ENCODE measurements around the gene ISLR.

Gene ISLR

GRCh38 chr15:74173380-74174218, at the start of gene ISLR:
TSS of gene ISLR (plus strand) at chr15:74173710. CDS start at chr15:74174859, 1,149 bp downstream.
- DNase-seq (ENCODE audit: low spot score): no peak

DNA sequence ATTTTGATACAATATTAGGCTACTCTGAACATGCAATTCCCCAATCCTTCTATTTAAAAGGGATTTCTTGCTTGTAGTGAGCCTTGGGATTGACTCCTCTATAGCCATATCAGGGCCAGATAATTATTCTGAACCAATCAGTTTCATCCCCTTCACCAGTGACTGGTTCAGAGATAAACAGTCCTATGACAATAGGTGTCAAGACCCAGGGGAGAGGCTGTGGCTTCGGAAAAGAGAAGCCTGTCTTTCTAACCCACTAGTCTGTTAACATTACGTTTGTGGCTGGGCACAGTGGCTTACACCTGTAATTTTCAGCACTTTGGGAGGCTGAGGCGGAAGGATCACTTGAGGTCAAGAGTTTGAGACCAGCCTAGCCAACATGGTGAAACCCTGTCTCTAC, 49.3 kb upstream of the ISLR start:
- DNase-seq (ENCODE audit: low spot score): no peak

GRCh38 chr15:74124759-74125158, 48.8 kb upstream of the ISLR start:
- no peak for DNase-seq (ENCODE audit: low spot score)

DNA sequence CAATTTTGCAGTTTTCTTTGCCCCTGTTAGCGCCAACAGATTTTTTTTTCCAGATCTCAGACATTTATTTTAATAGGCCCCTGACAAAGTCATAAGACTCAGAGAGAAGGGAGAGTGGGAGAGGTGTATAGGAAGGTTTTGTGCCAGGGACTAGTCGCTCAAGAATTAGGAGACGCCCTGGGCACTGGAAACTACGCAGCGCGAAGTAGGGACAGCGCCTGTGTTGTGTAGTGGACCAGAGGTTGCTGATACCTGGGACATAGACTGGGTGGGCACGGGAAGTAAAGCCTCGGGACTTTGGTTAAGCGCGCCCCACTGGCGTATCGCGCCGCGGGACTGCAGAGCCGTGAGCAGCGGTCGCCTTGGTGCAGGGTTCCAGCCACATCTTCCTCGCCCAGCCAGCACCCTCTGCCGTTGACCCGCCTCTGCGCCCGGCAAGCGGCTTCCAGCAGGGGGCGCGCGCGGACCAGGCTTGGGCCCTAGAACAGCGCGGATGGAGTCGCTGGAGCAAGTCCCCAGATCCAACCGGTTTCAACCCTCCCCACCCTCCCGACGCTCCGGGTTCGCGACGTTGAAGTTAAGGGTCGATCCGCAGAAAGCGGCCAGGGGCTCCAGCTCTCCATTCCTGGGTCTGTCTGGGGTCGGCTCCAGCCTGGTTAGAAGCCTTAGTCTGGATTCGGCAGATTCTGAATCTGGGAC, 46.1 kb upstream of the ISLR start:
- peak; percentile 89 for DNase-seq (ENCODE audit: low spot score)

- no peak for DNase-seq (ENCODE audit: low spot score)
Measured at GRCh38 chr15:74127954-74128784, 45.3 kb upstream of the ISLR start.

DNA sequence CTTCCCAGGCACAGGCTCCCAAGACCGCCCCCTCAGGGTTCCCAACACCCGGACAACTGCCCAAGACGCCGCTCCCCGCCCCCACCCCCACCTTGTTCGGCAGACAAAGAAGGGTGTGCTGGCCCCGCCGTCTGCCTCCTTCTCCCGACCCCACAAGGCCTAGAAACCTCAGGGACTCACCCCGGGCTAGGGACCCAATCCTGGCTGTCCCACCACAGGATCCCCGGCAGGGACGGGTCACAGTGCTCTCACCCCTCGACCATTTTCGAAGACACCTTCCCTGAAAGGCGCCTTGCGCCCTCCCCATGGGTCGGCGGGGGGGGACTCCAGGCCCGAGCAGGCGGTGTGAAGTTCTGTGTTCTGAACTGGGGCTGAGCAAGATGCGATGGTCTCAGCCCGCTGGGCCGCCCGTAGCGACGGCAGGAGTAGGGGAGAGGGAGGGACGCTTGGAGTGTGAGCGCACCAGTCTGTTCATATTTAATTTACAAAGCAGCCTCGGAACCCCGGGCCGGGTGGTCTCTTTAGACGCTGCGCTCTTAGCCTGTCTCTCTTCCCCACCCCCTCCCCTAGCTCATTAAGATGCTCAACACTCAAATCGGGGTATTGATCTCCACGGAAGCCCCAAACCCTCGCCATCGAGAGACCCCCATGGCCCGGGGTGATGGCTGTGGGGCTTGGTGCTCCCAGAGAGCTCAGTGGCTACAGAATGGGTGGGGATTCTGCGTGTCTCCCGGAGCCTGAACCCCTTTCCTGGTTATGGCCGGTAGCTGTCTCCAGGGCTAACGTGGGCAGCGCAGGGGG, 44.5 kb upstream of the ISLR start:
- no peak for DNase-seq (ENCODE audit: low spot score)

DNA sequence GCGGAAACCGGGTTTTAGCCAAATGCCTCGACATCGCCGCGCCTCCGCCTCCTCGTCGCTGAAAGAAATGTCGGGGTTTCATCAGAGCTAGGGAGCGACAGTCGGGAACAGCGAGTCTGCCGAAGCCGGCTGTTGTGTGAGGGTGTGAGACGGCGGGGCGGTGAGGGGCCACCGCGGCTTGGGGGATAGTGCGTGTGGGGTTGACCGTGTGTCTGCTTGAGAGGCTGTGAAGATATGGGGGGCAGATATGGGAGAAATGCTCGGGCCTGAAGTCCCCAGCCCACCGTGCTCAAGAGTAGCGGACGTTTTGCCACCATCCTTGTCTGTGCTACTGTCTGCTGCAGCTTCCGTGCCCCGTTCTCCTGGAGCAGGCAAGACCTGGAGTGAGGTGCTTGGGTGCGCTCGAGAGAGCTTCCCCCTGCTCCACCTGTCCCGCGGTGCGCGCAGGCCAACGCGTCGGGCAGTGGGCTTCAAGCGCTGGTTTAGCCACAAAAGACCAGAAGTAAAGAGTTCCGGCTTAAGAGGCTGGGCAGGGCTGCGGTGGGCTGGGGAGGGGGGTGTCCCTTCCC, 43.8 kb upstream of the ISLR start:
- peak; percentile 32 for DNase-seq (ENCODE audit: low spot score)

DNA sequence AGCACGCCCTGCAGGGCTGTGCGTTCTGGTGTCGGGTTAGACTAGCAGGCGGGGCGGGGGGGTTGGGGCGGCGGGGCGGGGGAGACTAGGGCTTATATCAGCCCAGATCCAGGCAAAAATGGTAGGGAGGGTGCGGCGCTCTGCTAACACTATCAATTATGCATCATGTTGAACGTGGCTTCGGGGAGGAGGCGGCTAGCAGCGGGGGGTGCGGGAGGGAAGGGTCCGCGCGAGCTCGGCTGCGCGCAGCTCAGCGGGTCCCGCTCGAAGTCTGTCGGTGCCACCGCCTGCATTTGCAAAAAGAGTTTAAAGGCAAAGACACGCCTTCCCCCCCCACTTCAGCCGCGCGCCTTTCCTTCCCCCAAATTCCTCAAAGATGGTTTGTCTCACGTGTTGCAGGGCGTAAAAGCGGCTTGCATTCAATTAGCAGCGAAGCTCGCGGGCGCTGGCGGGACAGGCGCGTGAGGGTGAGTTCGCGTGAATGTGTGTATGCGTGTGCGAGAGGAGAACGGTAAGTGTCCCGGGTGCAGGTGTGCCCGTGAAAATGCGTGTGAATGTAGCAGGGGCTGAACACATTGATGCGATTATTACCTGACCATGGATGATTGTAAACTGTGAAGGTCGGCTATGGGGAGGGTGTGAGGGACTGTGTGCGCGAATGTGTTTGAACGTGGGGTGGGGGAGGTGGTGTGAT, 43.2 kb upstream of the ISLR start, which contains the start of gene ISLR2:
ISLR2 (plus strand) TSS at position 432 of the 694 bp plus-strand sequence. CDS start 2,169 bp downstream, outside the sequence.
- no peak for DNase-seq (ENCODE audit: low spot score)

DNA sequence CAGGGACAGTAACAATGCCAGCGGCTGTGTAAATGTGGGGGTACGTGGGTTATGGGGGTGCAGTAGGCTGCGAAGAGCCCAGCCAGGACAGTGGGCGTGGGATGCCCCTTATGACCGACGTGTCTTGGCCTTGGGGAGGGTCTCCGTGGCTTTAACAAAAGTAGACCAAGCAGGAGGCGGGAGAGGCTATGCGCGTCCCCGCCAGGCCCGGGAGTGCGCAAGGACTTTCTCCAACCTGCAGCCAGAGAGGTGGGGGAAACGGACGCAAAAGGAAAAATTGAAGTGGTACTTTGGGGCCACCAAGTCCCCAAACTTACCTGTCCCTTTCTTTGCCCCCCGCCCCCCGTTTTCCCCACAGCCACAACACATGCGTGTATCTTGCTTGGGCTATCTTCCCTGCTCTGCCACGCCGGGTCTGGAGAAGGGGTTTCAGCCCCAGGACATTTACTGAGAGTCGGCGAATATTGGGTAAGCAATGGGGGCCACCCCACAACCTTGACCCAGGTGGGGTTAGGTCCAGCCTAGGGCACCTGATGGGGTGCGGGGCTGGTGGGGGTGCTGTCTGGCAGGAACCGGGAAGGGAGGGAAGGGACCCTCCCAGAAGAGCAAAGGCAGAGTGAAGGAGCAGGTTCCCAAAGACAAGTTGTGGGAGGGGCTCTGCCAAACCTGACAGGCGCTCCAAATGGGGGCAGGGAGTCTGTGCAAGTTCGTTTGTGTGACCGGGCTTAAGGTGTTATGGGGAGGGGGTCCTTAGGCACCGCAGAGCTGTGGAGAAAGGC, 42.5 kb upstream of the ISLR start:
- no peak for DNase-seq (ENCODE audit: low spot score)

- no peak for DNase-seq (ENCODE audit: low spot score)
Measured at GRCh38 chr15:74131628-74132413, 41.7 kb upstream of the ISLR start.

GRCh38 chr15:74132681-74133651, 40.5 kb upstream of the ISLR start:
- no peak for DNase-seq (ENCODE audit: low spot score)

GRCh38 chr15:74133694-74134386, 39.7 kb upstream of the ISLR start:
- DNase-seq (ENCODE audit: low spot score): no peak

- peak; percentile 32 for DNase-seq (ENCODE audit: low spot score)
Measured at GRCh38 chr15:74134387-74135027, 39.0 kb upstream of the ISLR start.

DNA sequence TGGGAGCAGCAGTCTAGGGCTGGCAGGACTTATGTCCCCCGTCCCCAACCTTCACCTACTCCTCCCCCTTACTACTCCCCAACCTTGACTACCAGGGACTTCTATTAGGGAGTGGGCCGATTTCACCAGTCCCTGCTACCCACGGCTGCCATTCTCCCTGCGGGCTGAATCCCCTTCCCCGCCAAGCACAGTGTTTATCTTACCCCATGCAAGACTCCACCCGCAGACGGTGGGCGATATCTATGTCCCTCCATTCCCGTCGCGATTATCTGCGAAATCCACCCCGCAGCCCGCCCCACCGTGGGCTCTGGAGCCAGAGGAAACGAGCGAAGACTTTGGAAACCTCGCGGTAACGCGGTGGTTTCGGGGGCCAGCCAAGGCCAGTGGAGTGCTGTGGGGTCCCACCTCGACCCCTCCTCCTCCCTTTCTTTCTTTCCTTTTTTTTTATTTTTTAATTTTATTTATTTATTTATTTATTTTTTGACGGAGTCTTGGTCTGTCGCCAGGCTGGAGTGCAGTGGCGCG, 38.4 kb upstream of the ISLR start:
- DNase-seq (ENCODE audit: low spot score): no peak

GRCh38 chr15:74136540-74136813, 37.0 kb upstream of the ISLR start:
- DNase-seq (ENCODE audit: low spot score): no peak

GRCh38 chr15:74136814-74137536, 36.5 kb upstream of the ISLR start:
- DNase-seq (ENCODE audit: low spot score): no peak
